HEK293T (cell line): ENCODE data around the gene PICALM.

Experiments used
- BHLHE40 ChIP-seq: fragments of 450-650 bp; IDR thresholded peaks from 2 replicates; pipeline ENCODE4 v1.6.1; 2016; ENCODE audit warnings: mild to moderate bottlenecking, moderate library complexity, borderline replicate concordance
- FOXA1 ChIP-seq: fragments of 450-650 bp; IDR thresholded peaks from 2 replicates; pipeline ENCODE4 v1.6.1; 2016; ENCODE audit warnings: mild to moderate bottlenecking
- FOXK2 ChIP-seq: fragments of 450-650 bp; IDR thresholded peaks from 2 replicates; pipeline ENCODE4 v1.6.1; 2016; ENCODE audit warnings: mild to moderate bottlenecking
- FOXM1 ChIP-seq: fragments of 450-650 bp; IDR thresholded peaks from 2 replicates; pipeline ENCODE4 v1.6.1; 2017; ENCODE audit warnings: mild to moderate bottlenecking, borderline replicate concordance
- SUZ12 ChIP-seq: fragments of 450-650 bp; IDR thresholded peaks from 2 replicates; pipeline ENCODE4 v1.6.1; 2016; ENCODE audit warnings: mild to moderate bottlenecking

- no peak for TF ChIP-seq BHLHE40
- no peak for TF ChIP-seq FOXM1
- TF ChIP-seq FOXA1 = no peak
- no peak for TF ChIP-seq FOXK2
- TF ChIP-seq SUZ12 = no peak
Observed at GRCh38 chr11:86117712-86118063, 48.8 kb upstream of the PICALM start.
